GM18517 (cell line): Measurements from ENCODE around the gene SLC6A6.
"Not testable (repeated sequence)": the region's sequence is repeated elsewhere in the genome, so short reads cannot be mapped to it uniquely, and the experiment has no call there.

ENCODE experiments used
- ATAC-seq: cut with Tn5 transposase; IDR thresholded peaks from one replicate; pipeline ENCODE4 v1.9.1; 2021; ENCODE audit warnings: mild to moderate bottlenecking, moderate library complexity; ENCODE audit not compliant: unreplicated experiment

SLC6A6 gene

DNA sequence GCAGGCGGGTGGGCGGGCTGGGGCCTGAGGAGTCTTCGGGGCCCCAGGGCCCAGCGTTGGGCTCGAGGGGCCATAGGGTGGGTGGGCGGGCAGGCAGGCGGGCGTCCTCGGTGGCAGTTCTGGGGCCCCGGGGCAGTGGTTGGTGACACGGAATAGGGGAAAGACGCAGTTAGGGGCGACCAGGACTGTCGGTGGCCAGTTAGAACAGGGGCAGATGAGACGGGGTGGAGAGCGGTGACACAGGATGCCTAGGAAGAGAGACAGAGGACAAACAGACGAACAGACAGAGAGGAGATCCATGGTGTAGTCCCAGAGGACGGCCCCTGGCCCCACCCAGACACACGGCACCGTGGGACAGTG lies 101.3 kb downstream of the SLC6A6 start:
- no peak for ATAC-seq

DNA sequence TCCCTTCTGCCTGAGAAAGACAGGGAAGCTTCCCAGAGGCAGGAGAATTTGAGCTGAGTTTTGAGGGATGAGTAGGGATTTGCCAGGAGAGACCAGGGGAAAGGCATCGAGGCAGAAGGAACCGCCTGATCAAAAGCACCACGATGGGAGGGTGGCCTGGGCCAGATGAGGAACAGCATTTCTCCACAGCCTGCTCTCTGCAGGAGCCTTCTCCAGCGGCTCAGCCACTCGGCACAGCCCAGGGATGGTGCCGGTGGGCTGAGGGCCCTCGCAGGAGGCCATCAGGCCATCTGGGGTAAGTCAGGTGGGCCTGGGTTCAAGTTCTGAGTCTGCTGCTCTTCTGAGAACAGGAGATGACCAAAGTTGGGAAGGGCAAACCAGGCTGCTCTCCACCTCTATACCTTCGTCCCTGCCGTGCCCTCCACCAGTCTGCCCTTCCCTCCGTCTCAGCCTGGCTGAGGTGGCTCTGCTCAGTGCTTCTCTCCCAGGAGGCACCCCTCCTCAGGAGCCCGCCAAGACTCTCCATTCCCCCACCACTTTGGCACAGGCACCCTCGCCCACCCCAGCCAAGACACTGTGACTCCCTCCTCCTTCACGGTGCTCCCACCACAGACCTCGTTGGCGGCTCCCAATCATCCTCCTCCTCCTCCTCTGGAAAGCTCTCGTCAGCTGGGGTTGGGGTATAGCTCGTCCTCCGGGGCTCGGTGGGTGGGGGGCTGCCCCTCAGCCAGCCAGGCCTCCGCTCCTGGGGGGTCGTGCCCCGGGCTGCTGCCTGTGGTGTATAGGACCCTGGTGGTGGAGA lies 102.8 kb downstream of the SLC6A6 start:
- no peak for ATAC-seq

- ATAC-seq, result no peak
These were observed 103.5 kb downstream of the SLC6A6 start for GRCh38 chr3:14505803-14506500.

- no peak for ATAC-seq
These were observed 104.4 kb downstream of the SLC6A6 start for GRCh38 chr3:14506626-14507304.

- no peak for ATAC-seq
These were observed 104.9 kb downstream of the SLC6A6 start for GRCh38 chr3:14507305-14507741.

- no peak for ATAC-seq
These were observed 105.5 kb downstream of the SLC6A6 start for GRCh38 chr3:14507757-14508504.

GRCh38 chr3:14508505-14508819 lies 106.1 kb downstream of the SLC6A6 start:
- no peak for ATAC-seq

- no peak for ATAC-seq
These were observed 106.8 kb downstream of the SLC6A6 start for GRCh38 chr3:14508966-14509795.

- ATAC-seq, result no peak
These were observed 107.3 kb downstream of the SLC6A6 start for GRCh38 chr3:14509796-14510100.

- no peak for ATAC-seq
These were observed 108.6 kb downstream of the SLC6A6 start for GRCh38 chr3:14510838-14511622.

DNA sequence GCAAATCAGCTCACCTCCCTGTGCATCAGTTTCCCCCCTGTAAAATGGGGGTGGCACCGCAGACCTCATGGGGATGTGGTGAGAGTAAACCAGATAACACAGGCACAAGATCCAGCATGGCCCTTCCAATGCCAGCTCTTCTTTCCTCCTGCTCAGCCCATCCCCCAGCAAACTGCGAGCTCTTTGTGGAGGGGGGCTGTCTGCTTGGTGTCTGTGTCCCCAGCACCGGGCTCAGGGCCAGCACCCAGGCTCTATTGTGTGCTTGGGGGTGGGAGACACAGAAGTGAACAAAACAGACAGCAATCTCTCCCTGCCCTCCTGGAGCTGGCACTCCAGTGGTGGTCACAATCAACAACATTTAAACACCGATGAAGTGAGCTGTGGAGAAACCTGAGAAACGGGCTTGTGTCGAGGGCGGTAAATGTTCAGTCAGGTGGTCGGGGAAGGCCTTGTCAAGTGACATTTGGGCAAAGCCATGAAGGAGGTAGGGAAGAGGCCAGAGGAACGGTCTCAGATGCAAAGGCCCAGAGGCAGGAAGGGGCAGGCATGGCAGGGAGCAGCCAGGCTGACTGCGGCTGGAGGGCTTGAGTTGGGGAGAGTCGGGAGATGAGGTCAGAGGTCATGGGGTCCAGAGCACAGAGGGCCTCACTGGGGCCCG lies 109.3 kb downstream of the SLC6A6 start:
- no peak for ATAC-seq

DNA sequence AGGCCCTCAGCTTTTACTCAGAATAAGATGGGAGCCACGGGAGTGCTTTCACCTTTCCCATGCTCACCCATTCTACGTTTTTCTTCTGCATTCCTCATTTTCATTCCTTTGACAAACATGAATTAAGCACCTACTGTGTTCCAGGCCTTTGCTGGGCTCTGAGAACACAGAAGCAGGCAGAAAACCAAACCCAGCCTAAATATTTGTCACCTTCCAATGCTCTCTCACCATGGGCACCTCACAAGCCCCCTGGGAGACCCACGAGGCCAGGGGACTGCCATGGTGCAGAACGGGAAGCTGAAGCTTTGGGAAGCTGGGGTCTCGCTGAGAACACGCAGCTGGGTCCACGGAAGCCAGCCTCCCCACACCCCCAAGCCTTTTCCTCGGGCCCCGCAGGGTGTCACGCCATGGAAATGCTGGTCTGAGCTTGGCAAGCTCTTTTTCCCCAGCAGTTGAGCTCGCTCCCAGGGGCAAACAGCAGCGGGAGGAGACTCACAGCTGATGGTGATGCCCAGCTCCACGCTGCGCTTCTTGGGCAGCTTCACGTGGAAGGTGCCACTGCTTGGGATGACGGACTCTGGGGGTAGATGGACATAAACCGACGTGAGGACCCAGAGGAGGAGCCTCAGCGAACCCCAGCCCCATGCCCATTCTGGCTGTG lies 110.0 kb downstream of the SLC6A6 start:
- ATAC-seq, result no peak

DNA sequence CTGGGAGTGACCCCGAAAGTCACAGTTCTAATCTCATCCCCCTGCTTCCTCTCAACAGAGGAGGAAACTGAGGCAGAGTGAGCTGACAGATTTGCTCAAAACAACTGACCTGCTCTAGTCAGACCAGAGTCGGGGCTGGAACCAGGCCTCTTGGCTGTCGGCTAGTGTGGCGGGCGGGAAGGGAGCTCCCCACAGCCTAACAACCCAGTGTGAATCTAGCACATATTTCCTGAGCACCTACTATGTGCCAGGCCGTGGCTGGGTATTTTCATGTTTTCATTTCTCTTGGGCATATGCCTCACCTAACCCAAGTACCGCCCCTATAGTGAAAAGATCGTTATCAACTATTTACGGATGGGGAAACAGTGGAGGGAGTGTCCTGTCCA lies 110.5 kb downstream of the SLC6A6 start:
- ATAC-seq, result no peak

DNA sequence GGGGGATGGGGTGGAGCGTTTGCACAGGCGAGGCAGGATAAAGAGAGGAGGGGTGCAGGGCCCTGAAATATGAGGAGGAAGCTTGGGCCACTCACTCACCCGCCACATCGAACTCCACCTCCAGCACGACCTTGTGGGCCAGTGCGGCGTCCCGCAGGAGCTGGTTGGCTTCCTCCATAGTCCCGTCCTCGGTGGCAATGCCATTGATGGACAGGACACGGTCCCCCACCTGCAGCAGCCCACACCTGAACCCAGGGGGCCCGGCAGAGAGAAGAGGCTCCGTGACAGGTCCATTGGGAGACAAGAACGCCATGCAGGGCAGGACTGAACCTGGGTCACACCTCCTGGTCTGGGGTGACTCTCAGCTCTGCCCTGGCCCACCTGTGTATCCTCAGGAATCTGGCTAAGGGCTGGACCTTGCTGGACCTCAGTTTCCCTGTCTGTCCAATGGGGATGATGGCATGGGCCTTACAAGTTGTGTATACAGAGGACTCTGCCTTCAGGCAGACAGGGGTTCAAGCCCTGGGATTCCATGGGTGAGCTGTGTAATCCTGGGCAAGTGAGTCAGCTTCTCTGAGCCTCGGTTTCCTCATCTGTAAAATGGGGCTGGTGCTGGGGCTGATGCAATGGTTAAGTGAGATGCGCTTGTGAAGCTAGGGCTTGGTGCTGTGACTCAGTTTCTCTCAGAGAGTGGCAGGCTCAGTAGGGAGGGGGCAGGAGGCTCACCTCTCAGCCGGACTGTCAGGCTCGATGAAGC lies 111.3 kb downstream of the SLC6A6 start:
- no peak for ATAC-seq

- no peak for ATAC-seq
These were observed 111.9 kb downstream of the SLC6A6 start for GRCh38 chr3:14514323-14514720.

DNA sequence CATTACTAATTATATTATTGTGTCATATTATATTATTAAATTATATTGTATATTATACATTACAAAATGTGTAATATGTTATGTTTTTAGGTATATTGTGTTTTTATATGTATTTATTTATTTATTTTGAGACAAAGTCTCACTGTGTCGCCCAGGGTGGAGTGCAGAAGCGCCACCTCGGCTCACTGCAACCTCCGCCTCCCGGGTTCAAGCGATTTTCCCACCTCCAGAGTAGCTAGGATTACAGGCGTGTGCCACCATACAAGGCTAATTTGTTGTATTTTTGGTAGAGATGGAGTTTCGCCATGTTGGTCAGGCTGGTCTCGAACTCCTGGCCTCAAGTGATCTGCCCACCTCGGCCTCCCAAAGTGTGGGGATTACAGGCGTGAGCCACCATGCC lies 113.1 kb downstream of the SLC6A6 start:
- ATAC-seq, result not testable (repeated sequence)

DNA sequence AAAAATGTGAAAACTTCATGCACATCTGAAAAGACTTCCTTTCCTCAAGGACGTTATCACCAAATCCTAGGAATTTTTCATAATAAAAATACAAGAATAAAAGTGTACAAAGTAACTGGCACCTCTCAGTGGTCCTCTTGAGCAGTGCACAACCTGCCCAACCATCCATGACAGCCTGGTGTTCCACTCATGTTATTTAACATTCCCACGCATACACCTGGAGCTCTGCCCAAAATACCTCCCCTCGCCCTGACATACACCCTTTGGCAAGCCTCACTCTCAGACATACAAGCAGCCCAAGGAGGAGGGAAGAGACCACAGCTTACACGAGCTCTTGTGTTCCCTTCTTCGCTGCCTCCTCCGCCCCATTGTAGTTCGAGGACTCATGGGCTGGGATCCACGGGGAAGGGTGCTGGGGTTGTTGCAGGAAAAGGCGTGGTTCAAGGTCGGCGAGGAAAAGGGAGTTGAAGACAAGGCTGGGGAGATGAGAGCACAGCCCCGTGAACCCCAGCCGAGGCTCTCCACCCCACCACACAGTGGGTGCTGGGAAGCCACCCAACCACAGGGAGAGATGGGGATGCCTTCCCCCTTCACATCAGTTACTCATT lies 114.4 kb downstream of the SLC6A6 start:
- ATAC-seq, result no peak
